Mucosa of rectum (tissue), 2 donors: ENCODE results near the gene ITPR1.
A peak's percentile ranks its signal among the peaks of the same experiment; 100 is the strongest.

Experiments used
- H3K27ac ChIP-seq, 2 donors: one replicate each; pipeline ENCODE4 v1.7.0; 2013; ENCODE audit warnings: inconsistent platforms in 2 of 2, low read depth in 2 of 2, low read length in 2 of 2
- H3K27me3 ChIP-seq, 2 donors: one replicate each; pipeline ENCODE4 v1.7.0; 2013; ENCODE audit warnings: low read length in 2 of 2; ENCODE audit not compliant: control insufficient read depth in 2 of 2, insufficient read depth in 2 of 2
- H3K36me3 ChIP-seq, 2 donors: one replicate each; pipeline ENCODE4 v1.7.0; 2013; ENCODE audit warnings: low read length in 2 of 2; ENCODE audit not compliant: control insufficient read depth in 2 of 2, insufficient read depth in 2 of 2
- H3K4me1 ChIP-seq, 2 donors: one replicate each; pipeline ENCODE4 v1.7.0; 2013; ENCODE audit warnings: low read length in 2 of 2, mild to moderate bottlenecking in 1 of 2; ENCODE audit not compliant: control insufficient read depth in 2 of 2, insufficient read depth in 2 of 2
- H3K4me3 ChIP-seq, 2 donors: one replicate each; pipeline ENCODE4 v1.7.0; 2013; ENCODE audit warnings: low read length in 2 of 2
- H3K9ac ChIP-seq, 2 donors: one replicate each; pipeline ENCODE4 v1.7.0; 2013; ENCODE audit warnings: low read length in 2 of 2, low read depth in 1 of 2, mild to moderate bottlenecking in 1 of 2
- H3K9me3 ChIP-seq, 2 donors: one replicate each; pipeline ENCODE4 v1.7.0; 2013; ENCODE audit warnings: low read length in 2 of 2; ENCODE audit not compliant: control insufficient read depth in 2 of 2
- donor health status: healthy.
- donor health status: Normal muscosa, but diverticular disease.

The ITPR1 gene

GRCh38 chr3:4825436-4826236, 332.5 kb downstream of the ITPR1 start:
- Histone ChIP-seq H3K4me3 (peak overlapping the region; percentile 5 to 51), H3K9ac (peak overlapping the region; percentile 57 to 74), H3K27me3 (no peaks in the 10 kb centered on the region), H3K9me3 (no peaks in the 10 kb centered on the region), H3K4me1 (peaks cover 28 to 48% of the 10 kb centered on the region in 2 donors), H3K27ac (peak overlapping the region; percentile 88 to 90), H3K36me3 (no peaks in the 10 kb centered on the region)

GRCh38 chr3:4826237-4827100, 333.3 kb downstream of the ITPR1 start:
- no peaks in the 10 kb centered on the region for H3K36me3 ChIP-seq
- peaks cover 28 to 52% of the 10 kb centered on the region in 2 donors for H3K4me1 ChIP-seq
- peak overlapping the region; percentile 88 to 90 for H3K27ac ChIP-seq
- peak overlapping the region; percentile 56 to 74 for H3K9ac ChIP-seq
- no peaks in the 10 kb centered on the region for H3K9me3 ChIP-seq
- H3K4me3 ChIP-seq = peak overlapping the region; percentile 25 to 51
- H3K27me3 ChIP-seq = no peaks in the 10 kb centered on the region

GRCh38 chr3:4827767-4828166, 334.6 kb downstream of the ITPR1 start:
- Histone ChIP-seq H3K27ac (peak overlapping the region; percentile 88 to 90), H3K4me1 (peaks cover 32 to 55% of the 10 kb centered on the region in 2 donors), H3K9ac (peak overlapping the region in 1 of 2 donors; percentile 74), H3K27me3 (no peaks in the 10 kb centered on the region), H3K9me3 (no peaks in the 10 kb centered on the region), H3K4me3 (peak overlapping the region in 1 of 2 donors; percentile 4), H3K36me3 (no peaks in the 10 kb centered on the region)

GRCh38 chr3:4828279-4829030, 335.3 kb downstream of the ITPR1 start:
- peaks cover 32 to 55% of the 10 kb centered on the region in 2 donors for H3K4me1 ChIP-seq
- no peaks in the 10 kb centered on the region for H3K36me3 ChIP-seq
- H3K9me3 ChIP-seq = no peaks in the 10 kb centered on the region
- peak overlapping the region; percentile 88 to 90 for H3K27ac ChIP-seq
- no peaks in the 10 kb centered on the region for H3K27me3 ChIP-seq
- H3K4me3 ChIP-seq = no peak overlapping the region
- H3K9ac ChIP-seq = peak overlapping the region in 1 of 2 donors; percentile 74

GRCh38 chr3:4829031-4829394, 335.9 kb downstream of the ITPR1 start:
- Histone ChIP-seq H3K4me3 (no peak overlapping the region), H3K27me3 (no peaks in the 10 kb centered on the region), H3K27ac (peak overlapping the region; percentile 35 to 88), H3K36me3 (no peaks in the 10 kb centered on the region), H3K9me3 (no peaks in the 10 kb centered on the region), H3K4me1 (peaks cover 32 to 55% of the 10 kb centered on the region in 2 donors), H3K9ac (no peak overlapping the region)

GRCh38 chr3:4830586-4830914, 337.4 kb downstream of the ITPR1 start:
- H3K4me1 ChIP-seq = peaks cover 20 to 40% of the 10 kb centered on the region in 2 donors
- H3K36me3 ChIP-seq = no peaks in the 10 kb centered on the region
- peak overlapping the region; percentile 23 to 48 for H3K9ac ChIP-seq
- H3K27ac ChIP-seq = peak overlapping the region; percentile 68 to 72
- no peaks in the 10 kb centered on the region for H3K9me3 ChIP-seq
- H3K27me3 ChIP-seq = no peaks in the 10 kb centered on the region
- peak overlapping the region in 1 of 2 donors; percentile 37 for H3K4me3 ChIP-seq

GRCh38 chr3:4831580-4831950, 338.4 kb downstream of the ITPR1 start:
- peak overlapping the region; percentile 28 to 37 for H3K4me3 ChIP-seq

GRCh38 chr3:4833471-4833870, 340.3 kb downstream of the ITPR1 start:
- Histone ChIP-seq H3K4me3 (no peak overlapping the region), H3K4me1 (peaks cover 4 to 10% of the 10 kb centered on the region in 2 donors), H3K9ac (no peak overlapping the region), H3K27me3 (no peaks in the 10 kb centered on the region), H3K27ac (no peak overlapping the region), H3K36me3 (no peaks in the 10 kb centered on the region), H3K9me3 (no peaks in the 10 kb centered on the region)

More at GRCh38 chr3:4831580-4831950, 338.4 kb downstream of the ITPR1 start:
- no peaks in the 10 kb centered on the region for H3K36me3 ChIP-seq
- H3K27ac ChIP-seq = peak overlapping the region; percentile 68 to 72
- H3K4me1 ChIP-seq = peaks cover 10 to 30% of the 10 kb centered on the region in 2 donors
- H3K9ac ChIP-seq = peak overlapping the region in 1 of 2 donors; percentile 23
- H3K9me3 ChIP-seq = no peaks in the 10 kb centered on the region
- no peaks in the 10 kb centered on the region for H3K27me3 ChIP-seq

- Histone ChIP-seq H3K9ac (no peak overlapping the region), H3K27ac (peak overlapping the region in 1 of 2 donors; percentile 4), H3K27me3 (no peaks in the 10 kb centered on the region), H3K4me3 (no peak overlapping the region), H3K36me3 (no peaks in the 10 kb centered on the region), H3K9me3 (no peaks in the 10 kb centered on the region), H3K4me1 (peaks cover 4 to 7% of the 10 kb centered on the region in 2 donors)
These were observed 341.3 kb downstream of the ITPR1 start for GRCh38 chr3:4834403-4834866.
